ENCODE data around the gene ALPI.

- TF ChIP-seq CTCF (IDR thresholded peaks at IDR 0.05), result no peak
- no peak for TF ChIP-seq EZH2 (IDR thresholded peaks at IDR 0.05)
These were observed 17.9 kb upstream of the ALPI start for GRCh38 chr2:232438091-232438490.
